DOHH2 (cell line): ENCODE results near the gene FN1.
A peak's percentile ranks its signal among the peaks of the same experiment; 100 is the strongest.

ENCODE experiments used
- CTCF ChIP-seq: fragments of 200-600 bp; sonication (generic); IDR thresholded peaks from one replicate; pipeline ENCODE4 v1.5.1; 2014; ENCODE audit warnings: antibody characterized with exemption, mild to moderate bottlenecking, low read depth, low read length; ENCODE audit not compliant: poor library complexity, severe bottlenecking
- EZH2phosphoT487 ChIP-seq: fragments of 200-600 bp; sonication (generic); IDR thresholded peaks from 2 replicates; pipeline ENCODE4 v1.6.1; 2017; ENCODE audit warnings: borderline replicate concordance, mild to moderate bottlenecking, antibody characterized with exemption, low read length, moderate library complexity, mixed read lengths

DNA sequence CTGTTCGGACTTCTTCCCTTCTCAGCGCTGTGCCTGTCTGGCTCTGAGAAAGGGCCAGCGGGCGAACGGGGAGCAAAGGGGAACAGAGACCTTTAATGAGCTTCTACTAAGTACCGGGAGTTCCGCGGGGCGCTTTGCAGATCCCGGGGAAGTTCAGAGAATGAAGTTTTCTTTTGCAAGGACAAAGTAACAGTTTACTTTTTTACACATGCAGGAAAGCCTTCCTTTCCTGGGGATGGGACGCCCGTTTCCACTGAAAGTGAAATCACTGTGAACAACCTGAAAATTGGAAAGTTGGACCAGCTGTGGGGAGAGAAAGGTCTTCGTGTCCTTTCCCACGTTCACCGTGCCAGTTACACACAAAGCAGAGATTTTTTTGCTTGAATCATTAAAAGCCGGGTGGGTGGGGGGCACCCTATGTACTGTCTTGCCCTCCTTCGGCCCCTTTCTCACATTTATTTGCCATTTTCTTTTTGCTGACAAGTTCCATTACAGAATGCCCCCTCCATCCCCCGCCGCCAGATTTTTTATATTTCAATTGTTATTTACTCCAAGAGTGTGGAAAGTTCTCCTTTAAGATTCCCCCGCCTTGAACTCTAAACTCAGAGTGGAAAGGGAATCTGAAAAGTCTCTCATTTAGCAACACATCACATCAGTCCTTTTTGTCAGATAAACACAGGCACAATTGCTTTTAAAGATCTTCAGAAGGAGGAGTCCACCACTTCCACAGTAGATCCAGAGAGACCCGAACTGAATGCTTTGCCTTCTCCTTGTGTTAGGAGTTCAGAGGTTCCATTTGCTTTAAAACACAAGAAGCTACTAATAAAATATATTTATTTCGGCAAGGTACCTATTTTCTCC lies 1.1 kb upstream of the FN1 start:
- TF ChIP-seq CTCF: no peak
- TF ChIP-seq EZH2phosphoT487: peak; percentile 1; the same call in 1 of the 2 replicates
